NCI-H1092 (cell line): ENCODE results near the gene UBE2O.
"Not testable (repeated sequence)": the region's sequence is repeated elsewhere in the genome, so short reads cannot be mapped to it uniquely, and the experiment has no call there.

Experiments
- DNase-seq: peaks from one replicate; lab custom pipeline; 2025; lab: John Stamatoyannopoulos, UW

UBE2O gene

DNA sequence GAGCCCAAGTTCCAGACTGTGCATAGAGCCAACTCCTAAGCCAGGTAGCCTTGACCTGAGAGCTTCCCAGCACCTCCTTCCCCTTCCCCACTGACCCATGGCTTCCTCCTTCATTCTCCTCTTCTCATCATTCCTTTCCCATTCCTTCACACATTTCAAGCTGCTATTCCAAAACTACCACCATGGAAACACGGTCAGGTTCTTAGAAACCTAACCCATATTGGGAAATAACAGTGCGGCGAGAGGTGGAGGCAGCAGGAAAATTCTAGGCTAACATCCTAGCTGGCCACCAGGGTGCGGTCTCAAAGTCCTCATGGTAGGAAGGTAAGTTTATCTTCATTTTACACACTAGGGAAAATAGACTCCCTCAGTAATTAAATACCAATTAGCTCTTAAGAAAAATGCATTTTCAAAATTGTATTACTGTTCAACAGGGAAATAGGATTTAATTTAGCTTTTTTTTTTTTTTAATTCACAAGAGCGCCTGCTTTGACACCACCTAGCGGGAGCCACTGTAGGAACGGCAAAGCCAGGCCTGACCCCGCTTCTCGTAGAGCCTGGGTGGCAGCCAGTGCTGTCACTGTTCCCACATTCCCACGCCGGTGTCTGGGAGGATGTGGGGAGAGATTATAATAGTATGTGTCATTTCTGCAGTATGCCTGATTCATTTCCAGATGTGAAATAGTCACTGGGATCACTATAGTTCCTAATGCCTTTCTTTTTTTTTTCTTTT lies 82.5 kb downstream of the UBE2O start:
- no peak for DNase-seq

DNA sequence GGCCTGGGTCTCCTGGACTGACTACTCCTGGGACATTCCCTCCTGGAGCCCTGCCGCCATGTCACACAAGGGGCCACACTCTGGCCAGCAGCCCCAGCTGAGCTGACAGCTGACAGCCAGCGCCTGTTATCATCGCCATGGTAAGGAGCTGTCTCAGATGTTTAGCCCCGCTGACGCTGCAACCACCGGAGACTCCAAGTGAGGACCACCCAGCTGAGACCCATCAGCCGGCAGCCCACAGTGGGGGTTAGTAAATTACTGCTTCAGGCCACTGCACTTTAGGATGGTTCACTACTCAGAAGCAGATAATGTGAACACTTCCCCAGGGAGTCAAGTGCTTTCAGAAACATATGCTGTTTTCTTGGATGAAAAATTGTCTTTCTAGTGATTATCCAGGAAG lies 83.1 kb downstream of the UBE2O start:
- no peak for DNase-seq

DNA sequence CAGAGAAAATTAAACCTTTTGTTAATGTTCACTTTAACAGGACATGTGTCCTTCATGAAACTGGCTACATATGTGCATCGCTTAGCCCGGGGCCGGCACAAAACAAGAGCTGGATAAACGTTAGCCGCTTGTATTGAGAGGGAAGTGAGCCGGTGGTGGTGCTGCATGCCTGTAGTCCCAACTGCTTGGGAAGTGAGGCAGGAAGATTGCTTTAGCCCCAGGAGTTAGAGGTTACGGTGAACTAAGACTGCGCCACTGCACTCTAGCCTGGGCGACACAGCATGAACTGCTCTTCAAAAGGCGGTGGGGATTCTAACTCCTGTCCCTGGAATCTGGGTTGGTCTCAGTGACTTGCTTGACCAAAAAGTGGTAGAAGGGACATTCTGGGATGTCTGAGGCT lies 83.6 kb downstream of the UBE2O start:
- DNase-seq, result no peak

DNA sequence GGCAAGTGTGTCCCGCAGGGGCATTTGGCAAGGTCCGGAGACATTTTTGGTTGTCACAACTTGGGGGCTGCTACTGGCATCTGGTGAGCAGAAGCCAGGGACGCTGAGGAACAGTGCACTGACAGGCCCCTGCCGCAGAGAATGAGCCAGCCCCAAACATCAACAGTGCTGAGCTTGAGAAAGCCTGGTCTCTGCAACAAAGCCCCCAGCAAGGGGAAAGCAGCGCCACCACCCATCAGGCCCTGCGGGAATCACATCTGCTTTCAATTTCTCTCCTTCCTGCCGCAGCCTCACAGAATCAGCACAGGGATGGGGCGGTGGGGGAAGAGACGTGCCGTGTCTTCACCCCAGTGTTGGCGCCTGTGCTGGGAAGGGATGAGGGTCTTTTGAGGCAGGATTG lies 84.4 kb downstream of the UBE2O start:
- DNase-seq, result no peak

DNA sequence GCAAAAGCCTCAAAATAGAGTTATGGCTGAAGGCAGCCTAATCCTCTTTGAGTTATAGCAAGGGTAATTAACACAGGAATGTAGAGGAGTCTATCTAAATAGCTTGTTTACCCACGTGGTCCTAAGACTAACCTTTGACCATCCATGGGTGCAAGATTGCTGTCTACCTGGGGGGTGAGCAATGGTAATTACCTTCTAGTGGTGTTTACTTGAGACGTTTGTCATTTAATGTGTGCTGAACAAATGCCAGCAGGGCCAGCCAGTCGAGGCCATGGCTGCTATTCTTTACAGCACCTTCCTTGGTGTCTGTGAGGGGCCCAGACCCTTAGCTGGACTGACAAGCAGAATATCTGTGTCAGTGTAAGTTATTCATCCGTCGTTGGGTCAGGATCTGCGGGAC lies 85.3 kb downstream of the UBE2O start:
- no peak for DNase-seq

DNA sequence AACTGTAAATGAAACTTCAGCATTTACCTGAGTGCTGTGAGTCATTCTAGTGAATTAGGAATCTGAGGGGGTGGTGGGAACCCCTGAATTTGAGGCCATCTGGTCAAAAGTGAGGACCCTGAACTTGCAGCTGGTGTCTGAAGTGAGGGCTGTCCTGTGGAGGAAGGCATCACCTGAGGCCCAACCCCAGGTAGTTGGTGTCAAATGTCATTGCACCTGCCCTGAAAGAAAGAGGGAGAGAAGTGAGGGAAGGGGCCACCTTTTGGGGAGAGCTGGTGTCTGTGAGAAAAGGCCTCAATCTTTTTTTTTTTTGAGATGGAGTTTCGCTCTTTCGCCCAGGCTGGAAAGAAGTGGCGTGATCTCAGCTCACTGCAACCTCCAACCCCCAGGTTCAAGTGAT lies 86.7 kb downstream of the UBE2O start:
- no peak for DNase-seq

DNA sequence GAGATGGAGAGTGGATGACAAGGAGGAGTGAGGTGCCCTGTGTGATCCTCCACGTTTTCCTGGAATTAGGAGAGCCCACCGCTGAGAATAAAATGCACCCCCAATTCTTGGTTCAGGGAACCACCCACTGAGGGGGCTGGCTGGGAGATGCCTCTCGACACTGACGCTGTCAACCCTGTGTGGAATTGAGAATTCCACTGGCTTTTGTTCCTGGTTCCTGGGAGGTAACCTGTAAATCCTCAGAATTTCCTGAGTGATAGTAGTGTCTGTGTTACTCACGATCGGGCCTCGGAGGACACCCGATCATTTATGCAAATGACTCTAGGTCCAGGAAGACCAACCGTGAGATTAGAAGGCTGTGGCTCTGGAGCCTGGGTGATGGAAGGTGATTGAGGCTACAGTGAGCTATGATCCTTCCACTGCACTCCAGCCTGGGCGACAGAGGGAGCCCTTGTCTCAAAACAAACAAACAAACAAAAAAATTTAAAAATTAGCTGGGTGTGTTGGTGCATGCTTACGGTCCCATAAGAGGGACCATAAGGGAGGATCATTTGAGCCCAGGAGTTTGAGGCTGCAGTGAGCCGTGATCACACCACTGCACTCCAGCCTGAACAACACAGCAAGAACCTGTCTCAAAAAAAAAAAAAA lies 87.6 kb downstream of the UBE2O start:
- no peak for DNase-seq

DNA sequence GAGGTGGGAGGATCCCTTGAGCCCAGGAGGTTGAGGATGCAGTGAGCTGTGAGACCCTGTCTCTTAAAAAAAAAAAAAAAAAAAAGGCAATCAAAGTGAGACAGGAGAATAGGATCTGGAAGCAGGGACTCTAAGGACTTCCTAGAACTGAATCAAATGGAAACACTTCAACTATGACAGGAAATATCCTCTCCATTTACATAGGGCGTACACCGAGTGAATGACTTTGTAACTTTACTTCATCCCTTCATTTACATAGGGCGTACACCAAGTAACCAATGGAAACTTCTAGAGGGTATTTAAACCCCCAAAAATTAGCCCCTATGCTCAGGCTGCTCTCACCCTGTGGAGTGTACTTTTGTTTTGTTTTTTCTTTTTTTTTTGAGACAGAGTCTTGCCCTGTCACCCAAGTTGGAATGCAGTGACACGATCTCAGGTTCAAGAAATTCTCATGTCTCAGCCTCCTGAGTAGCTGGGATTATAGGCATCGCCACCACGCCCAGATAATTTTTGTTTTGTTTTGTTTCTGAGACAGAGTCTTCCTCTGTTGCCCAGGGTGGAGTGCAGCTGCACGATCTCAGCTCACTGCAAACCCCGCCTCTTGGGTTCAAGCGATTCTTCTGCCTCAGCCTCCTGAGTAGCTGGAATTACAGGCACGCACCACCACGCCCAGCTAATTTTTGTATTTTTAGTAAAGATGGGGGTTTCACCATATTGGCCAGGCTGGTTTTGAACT lies 89.7 kb downstream of the UBE2O start:
- DNase-seq, result no peak

DNA sequence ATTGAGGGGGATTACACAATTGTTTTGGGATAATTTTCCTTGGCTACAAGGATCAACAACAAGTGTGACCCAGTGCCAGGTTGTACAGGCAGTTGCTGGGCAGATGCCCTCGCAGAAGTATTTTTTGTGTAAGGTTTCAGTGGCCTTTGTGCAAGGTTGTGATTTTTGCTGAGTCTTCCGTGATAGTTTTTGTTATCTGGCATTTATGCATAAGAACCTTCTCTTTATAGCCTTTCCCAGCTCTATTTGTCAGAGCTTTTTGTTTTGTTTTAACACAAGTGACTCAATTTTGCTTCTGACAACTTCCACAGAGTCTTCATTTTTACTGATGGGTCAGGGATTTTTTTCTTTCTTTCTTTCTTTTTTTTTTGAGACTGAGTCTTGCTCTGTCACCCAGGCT lies 92.5 kb downstream of the UBE2O start:
- no peak for DNase-seq

DNA sequence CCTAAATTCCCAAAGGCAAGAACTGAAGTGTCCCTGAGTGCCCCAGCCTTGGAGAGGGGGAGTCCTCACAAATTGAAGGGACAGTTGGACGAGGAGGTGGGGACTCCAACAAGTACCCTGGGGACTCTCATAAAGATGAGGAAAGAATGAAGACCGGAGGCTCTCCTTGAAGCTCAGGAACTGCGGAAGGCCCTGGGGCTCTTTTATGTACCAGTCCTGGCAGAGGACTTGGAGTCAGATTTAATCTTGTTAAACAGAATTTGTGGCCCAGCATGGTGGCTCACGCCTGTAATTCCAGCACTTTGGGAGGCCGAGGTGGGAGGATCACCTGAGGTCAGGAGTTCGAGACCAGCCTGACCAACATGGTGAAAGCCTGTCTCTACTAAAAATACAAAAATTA lies 93.2 kb downstream of the UBE2O start:
- not testable (repeated sequence) for DNase-seq

DNA sequence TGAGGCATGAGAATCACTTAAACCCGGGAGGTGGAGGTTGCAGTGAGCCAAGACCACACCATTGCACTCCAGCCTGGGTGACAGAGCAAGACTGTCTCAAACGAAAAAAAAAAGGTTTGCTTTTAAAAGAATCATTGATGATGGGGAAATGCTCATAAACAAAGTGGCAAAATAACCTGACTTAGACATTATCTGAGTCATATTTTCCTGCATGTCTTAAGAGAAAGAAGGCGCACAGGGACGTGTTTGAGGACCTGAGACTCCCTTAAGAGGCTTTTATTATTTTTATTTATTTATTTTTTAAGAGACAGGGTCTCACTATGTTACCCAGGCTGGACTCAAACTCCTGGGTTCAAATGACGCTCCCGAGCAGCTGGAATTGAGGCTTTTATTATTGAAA lies 93.6 kb downstream of the UBE2O start:
- DNase-seq, result no peak

DNA sequence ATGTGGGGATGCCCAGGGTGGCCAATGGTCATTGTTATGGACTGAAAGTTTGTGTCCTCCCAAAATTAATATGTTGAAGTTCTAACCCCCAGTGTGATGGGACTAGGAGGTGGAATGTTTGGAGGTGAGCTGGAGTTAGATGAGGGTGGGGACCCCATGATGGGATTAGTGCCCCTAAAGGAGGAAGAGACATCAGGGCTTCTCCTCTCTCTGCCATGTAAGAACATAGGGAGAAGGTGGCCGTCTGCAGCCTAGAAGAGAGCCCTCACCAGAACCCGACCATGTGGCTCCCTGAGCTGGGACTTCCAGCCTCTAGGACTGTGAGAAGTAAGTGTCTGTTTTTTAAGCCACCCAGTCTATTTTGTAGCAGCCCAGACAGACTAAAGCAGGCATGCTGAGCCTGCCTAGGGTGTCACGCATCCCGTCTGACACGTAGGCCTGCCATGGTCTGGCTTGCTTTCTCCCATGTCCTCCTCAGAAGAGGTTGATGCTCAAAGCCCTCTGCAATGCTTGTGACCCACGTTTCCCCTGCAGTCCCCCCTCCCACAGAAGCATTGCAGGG lies 95.3 kb downstream of the UBE2O start:
- DNase-seq, result no peak

DNA sequence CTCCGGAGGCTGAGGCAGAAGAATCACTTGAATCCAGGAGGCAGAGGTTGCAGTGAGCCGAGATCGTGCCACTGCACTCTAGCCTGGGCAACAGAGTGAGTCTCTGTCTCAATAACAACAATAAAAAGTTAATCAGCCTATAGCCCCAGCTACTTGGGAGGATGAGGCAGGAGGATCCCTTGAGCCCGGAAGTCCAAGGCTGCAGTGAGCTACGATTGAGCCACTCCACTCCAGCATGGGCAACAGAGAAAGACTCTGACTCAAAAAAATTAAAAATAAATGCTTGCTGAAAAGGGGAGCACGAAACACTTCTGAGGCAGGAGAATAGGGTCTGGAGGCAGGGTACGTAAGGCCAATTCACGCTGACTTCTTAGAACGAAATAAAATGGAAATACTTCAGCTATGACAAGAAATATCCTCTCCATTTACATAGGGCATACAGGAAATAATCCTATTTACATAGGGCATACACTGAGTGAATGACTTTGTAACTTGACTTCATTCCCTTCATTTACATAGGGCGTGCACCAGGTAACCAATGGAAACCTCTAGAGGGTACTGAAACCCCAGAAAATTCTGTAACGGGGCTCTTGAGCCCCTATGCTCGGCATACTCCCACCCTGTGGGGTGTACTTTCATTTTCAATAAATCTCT lies 96.0 kb downstream of the UBE2O start:
- DNase-seq, result no peak

DNA sequence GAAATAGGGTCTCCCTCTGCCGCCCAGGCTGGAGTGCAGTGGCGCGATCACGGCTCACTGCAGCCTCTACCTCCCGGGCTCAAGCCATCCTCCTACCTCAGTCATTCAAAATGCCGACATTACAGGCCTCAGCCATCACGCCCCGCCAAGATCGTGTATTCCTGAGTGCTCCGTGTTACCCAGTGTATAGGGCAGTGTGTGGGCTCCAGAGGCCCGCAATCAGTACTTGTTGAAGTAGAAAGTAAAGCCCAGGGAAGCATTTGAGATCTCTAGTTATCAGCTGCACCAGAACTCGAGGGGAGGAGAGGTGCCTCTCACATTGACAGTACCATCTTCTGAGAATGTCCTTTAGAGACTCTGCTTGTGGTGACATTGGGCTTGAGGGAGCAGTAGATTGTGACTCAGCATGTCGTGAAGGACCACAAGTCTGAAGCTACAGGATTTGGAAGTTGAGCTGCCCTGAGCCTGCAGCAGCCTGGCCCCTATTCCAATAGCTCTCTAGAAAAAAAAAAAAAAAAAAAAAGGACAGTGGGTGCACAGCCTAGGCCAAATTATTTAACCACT lies 98.1 kb downstream of the UBE2O start:
- DNase-seq, result no peak

DNA sequence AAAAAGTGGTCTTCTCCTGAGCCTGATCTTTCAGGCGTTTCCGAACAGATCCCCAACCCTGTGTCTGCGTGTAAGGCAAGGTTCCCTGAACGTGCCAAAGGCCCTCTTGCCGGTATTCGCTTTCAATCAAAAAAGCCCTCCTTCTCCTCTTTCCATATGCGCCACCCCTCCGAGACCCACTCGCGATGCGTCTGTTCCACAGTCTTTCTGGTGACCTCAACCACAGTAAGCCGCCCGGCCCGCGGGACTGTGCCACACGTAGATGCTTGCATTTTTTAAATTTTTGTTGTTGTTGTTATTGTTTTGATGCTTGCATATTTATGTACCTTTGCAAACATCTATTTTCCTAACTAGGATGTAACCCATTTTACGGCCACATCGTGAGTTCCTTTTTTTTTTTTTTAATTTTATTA lies 98.6 kb downstream of the UBE2O start:
- no peak for DNase-seq

DNA sequence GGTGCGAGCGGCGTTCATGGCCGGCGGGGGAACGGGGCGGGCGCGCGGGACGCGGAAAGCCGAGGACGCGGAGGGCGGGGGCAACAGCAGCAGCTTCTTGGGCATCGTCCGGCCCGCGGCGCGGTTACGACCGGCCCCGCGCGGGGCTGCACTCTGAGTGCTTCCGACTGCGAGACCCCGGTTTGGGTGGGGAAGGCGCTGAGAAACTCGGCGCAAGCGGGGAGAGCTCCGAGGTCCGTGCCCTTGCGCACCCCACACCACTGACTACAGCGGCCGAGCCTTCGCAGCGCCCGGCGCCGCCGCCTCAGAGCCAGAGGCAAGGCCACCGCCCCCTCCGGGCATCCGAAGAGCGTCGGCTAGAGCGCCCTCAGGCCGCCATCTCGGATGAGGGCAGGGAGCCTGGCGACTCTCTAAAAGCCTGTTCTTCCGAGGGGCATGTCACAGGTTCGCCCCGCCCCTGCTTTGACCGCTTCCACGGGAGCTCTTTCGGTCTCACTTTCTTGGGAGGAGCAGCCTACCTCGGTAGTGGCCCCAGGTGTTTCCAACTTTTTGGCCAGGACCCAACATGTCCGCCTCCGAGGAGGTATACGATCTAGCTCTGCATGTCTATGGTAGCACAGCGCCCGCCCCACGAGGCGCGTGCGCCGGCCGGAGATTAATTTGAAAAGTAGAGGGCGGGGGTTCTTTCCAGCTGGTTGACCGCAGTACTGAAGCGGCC lies 99.2 kb downstream of the UBE2O start, which contains the start of gene PRPSAP1:
PRPSAP1 (minus strand) TSS at position 318 of the 718 bp plus-strand sequence; CDS start at position 105, 213 bp downstream.
- DNase-seq, result peak; percentile 78

DNA sequence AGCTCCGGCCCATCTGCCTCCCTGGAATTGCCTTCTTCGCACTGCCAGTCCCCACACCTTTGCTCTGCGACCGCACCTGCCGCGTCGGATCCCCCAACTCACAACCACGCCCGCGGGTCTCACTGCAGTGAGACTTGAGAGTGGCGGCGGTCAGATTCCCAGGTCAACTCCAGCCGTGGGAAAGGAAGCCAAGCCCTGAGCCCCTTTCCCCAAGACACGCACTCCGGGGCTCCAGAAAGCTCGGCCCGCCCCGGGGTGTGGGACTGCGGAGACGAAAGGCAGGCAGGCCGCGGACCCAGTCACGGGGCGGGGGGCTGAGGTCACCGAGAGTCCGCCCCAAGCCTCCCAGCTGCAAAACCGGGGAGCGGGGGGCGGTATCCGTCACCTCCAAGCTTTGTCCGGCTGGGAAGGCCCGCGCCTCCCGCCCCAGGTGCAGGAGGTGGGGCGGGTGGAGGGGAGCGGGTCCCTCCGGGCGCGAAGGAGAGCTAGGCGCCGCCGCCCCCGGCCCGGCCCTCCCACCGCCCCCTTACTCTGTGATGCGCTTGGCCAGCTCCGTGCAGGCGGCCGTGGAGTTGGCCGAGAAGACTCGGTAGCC lies 99.9 kb downstream of the UBE2O start:
- DNase-seq, result no peak

DNA sequence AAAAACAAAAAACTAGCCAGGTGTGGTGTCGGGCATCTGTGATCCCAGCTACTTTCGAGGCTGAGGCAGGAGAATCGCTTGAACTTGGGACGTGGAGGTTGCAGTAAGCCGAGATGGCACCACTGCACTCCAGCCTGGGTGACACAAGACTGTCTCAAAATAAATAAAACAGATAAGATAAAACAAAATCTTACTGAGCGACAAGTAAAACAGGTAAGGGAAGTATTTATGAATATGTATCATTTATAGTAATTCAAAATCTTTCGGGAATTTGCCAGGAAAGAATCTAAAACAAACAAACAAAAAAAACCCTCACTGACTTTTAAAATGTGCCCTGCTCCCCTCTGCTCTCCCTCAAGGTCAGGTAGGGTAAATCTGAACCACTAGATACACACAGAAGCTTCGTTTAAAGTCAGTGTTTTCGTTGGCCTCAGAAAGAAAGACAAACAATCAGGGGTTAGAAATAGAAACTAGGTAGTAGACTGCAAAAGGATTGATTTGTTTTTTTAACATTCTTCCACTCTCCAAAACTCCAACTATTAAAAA lies 101.4 kb downstream of the UBE2O start:
- DNase-seq, result no peak

DNA sequence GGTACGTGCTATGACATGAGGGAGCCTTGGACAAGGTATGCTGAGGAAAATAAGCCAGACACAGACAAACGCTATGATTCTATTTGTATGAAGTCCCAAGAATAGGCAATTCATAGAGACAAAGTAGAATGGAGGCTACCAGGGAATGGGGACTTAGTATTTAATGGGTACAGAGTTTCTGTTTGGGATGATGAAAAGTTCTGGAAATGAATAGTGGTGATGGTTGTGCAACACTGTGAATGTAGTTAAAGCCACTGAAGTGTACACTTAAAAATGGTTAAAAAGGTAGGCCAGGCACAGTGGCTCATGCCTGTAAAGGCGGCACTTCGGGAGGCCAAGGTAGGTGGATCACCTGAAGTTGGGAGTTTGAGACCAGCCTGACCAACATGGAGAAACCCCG lies 102.5 kb downstream of the UBE2O start:
- no peak for DNase-seq

DNA sequence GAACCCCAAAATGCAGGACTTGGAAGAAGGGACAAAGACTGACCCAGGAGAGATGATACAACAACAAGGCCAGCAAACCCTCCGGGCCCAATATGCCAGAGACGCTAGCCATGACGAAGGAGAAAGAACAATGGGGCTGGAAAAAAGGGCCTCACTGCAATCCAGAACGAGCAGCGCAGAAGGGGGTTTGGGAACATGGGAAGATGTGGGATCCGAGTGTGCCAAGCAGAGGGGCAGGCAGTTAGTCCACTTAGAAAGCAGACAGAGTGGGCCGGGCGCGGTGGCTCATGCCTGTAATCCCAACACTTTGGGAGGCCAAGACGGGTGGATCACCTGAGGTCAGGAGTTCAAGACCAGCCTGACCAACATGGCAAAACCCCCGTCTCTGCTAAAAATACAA lies 106.0 kb downstream of the UBE2O start:
- DNase-seq, result not testable (repeated sequence)
